GM12878 (cell line): ENCODE data around the gene BDNF. TPM values are rescaled to one million over a fixed set of nuclear protein-coding genes. Genes with fewer than 3 reads are reported as not detected.

ENCODE experiments used
- ATAC-seq: fragments of 200-7000 bp; cut with Tn5 transposase; 3 replicates; pipeline ENCODE4 v1.9.1; 2020; ENCODE audit warnings: mild to moderate bottlenecking, moderate library complexity
- BruUV-seq: library from RNA; stranded (reverse); fragments of 400-500 nt; replicated peaks from 2 replicates; lab custom pipeline; 2021; lab: Mats Ljungman, UMichigan
- CTCF ChIA-PET: fragments of 300-600 bp; sonication (Branson Sonifier 250); formaldehyde crosslinking; extraction: SDS; loops from one replicate; lab custom pipeline; 2021; ENCODE audit warnings: inconsistent platforms; lab: Yijun Ruan, JAX
- POLR2A ChIA-PET: fragments of 350-600 bp; formaldehyde crosslinking; extraction: SDS; loops from one replicate; lab custom pipeline; 2021; ENCODE audit warnings: inconsistent platforms; lab: Charles Lee
- RAD21 ChIA-PET: fragments of 300-600 bp; sonication (Branson Sonifier 250); formaldehyde crosslinking; loops from one replicate; lab custom pipeline; 2023; ENCODE audit warnings: antibody characterized with exemption; ENCODE audit not compliant: unreplicated experiment; lab: Charles Lee
- SMC1A ChIA-PET: fragments of 300-600 bp; sonication (Branson Sonifier 250); formaldehyde crosslinking; loops from one replicate; lab custom pipeline; 2023; ENCODE audit not compliant: unreplicated experiment, uncharacterized antibody; lab: Charles Lee
- DNase-seq: peaks from one replicate; pipeline ENCODE4 v3.0.0-alpha.2; 2011; ENCODE audit warnings: low read depth, low spot score
- FAIRE-seq: peaks from 3 replicates; lab custom pipeline; 2011; peaks lifted over from hg19 to GRCh38; lab: Jason Lieb, UNC
- H2AFZ ChIP-seq: 2 replicates; pipeline ENCODE4 v1.6.0; 2011; ENCODE audit warnings: low read depth, low read length, control low read depth; ENCODE audit not compliant: control insufficient read depth
- H3K27ac ChIP-seq: 2 replicates; pipeline ENCODE4 v1.5.1; 2011; ENCODE audit warnings: control low read depth; ENCODE audit not compliant: control insufficient read depth, insufficient read depth
- H3K27me3 ChIP-seq, 2 experiments: replicated peaks in 1 of 2; 2 replicates each; pipeline versions ENCODE4 v1.6.0 to v1.6.1; 2011; ENCODE audit warnings: low read length in 1 of 2; ENCODE audit not compliant: control insufficient read depth in 2 of 2, insufficient read depth in 2 of 2
- H3K36me3 ChIP-seq, 2 experiments: 2 replicates each; pipeline ENCODE4 v1.5.1; 2011; ENCODE audit warnings: low read length in 1 of 2; ENCODE audit not compliant: control insufficient read depth in 2 of 2, insufficient read depth in 2 of 2
- H3K4me1 ChIP-seq: 2 replicates; pipeline ENCODE4 v1.6.1; 2011; ENCODE audit warnings: mild to moderate bottlenecking, low read length, moderate library complexity, mixed read lengths; ENCODE audit not compliant: control insufficient read depth, insufficient read depth
- H3K4me2 ChIP-seq: 2 replicates; pipeline ENCODE4 v1.6.0; 2011; ENCODE audit warnings: control low read depth; ENCODE audit not compliant: control insufficient read depth, insufficient read depth
- H3K4me3 ChIP-seq: fragments of 200-600 bp; sonication (generic); 2 replicates; pipeline ENCODE4 v1.5.1; 2016
- H3K79me2 ChIP-seq: 2 replicates; pipeline ENCODE4 v1.6.0; 2011; ENCODE audit warnings: low read length; ENCODE audit not compliant: control insufficient read depth, insufficient read depth
- H3K9ac ChIP-seq: 2 replicates; pipeline ENCODE4 v1.8.0; 2011; ENCODE audit warnings: low read length, control low read depth, mixed read lengths; ENCODE audit not compliant: control insufficient read depth, insufficient read depth
- H3K9me3 ChIP-seq: replicated peaks from 3 replicates; pipeline ENCODE4 v1.5.1; 2011; ENCODE audit warnings: mild to moderate bottlenecking, low read length; ENCODE audit not compliant: control insufficient read depth, insufficient read depth
- H4K20me1 ChIP-seq: 2 replicates; pipeline ENCODE4 v1.6.0; 2011; ENCODE audit not compliant: control insufficient read depth, insufficient read depth
- JUND ChIP-seq: IDR thresholded peaks from 2 replicates; pipeline ENCODE4 v1.6.1; 2012; ENCODE audit warnings: low read depth, mild to moderate bottlenecking, low read length, improper control_type of control experiment, moderate library complexity
- ZBED1 ChIP-seq: IDR thresholded peaks from 2 replicates; pipeline ENCODE4 v1.6.1; 2016; ENCODE audit warnings: borderline replicate concordance
- WGBS: methylation state at CpG from one replicate; pipeline ENCODE4 v1.1.6; 2016; ENCODE audit warnings: low lambda C conversion rate; ENCODE audit not compliant: insufficient replicate concordance, insufficient coverage; ENCODE audit errors: missing lambda C conversion rate; 5-methylcytosine and 5-hydroxymethylcytosine counted together
- in situ Hi-C: fragments of 300-500 bp; cut with MboI; formaldehyde crosslinking; loops from 9 replicates; pipeline ENCODE4 v1.14.3; 2018; ENCODE audit warnings: mixed read lengths
- intact Hi-C: fragments of 100-400 bp; cut with micrococcal nuclease; formaldehyde crosslinking; loops from one replicate; pipeline ENCODE4 v1.14.2; 2022; ENCODE audit not compliant: unreplicated experiment
- polyA plus RNA-seq, 11 experiments: library from polyadenylated mRNA; depleted of rRNA in 4 of 11; unstranded in 6 of 11; stranded (reverse) in 5 of 11; fragments of >200 nt; fragmentation: Nextera tagmentation in 4 of 11; fragmentation: Illumina TruSeq in 1 of 11; extraction: Ambion mirVana in 4 of 11; extraction: Trizol in 1 of 11; gene quantifications; 1 replicate in 1 of 11; 2 replicates in 10 of 11; pipeline versions ENCODE4 v1.2.1 to v1.2.3, GENCODE V29; 2011 to 2016; ENCODE audit warnings: inconsistent platforms in 2 of 11, missing spikeins in 2 of 11, low read depth in 1 of 11
- total RNA-seq, 4 experiments: library from RNA; depleted of rRNA in 3 of 4; stranded (reverse); fragments of >200 nt in 3 of 4; fragmentation: Illumina TruSeq in 1 of 4; extraction: Trizol in 1 of 4; gene quantifications; 2 replicates each; pipeline versions ENCODE4 v1.2.1 to v1.2.3, GENCODE V29; 2013 to 2021
- TF ChIP-seq, protein P1 (sequence below): fragments of 450-650 bp; formaldehyde crosslinking; IDR thresholded peaks from 2 replicates; pipeline ENCODE4 v1.5.0; 2022; ENCODE audit warnings: mild to moderate bottlenecking, missing genetic modification characterization

Gene BDNF
- total and polyA plus RNA-seq, 10 of the 15 experiments (the other 5 are each of a cell fraction or from before 2014, with no cell fraction given) = 0.02 to 0.24 (median 0.06) TPM; not detected in 2

DNA sequence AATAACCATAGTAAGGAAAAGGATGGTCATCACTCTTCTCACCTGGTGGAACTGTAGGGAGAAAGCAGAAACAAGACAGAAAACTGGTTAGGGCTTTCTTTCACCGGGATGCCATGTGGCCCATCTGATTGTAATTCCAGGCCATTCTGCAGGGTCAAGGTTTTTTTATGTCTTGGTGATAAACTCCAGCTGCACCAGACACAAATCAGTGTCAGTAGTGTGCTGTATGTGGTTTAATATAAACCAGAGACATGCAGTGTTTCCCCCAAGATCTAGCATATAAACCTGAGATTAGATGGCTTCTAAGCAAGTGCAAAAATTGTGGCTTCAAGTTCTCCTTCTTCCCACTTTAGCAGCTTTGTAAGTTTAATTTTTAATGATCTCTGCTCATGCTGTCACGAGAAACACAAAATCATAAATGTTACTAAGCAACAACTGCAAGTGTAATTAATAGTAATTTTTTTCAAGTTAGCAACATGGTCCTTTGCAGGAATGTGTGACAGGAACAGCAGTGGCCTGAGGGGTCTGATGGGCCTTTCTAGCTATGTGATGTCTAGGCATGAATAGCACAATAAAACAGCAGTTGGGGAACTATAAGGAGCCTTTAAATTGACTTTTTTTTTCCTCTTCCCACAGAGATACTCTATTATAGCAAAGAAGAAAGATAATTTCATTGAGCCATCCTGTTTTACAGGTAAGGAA lies 41.6 kb downstream of the BDNF start:
- DNase-seq (no peak), ATAC-seq (no peak), FAIRE-seq (no peak)
- POLR2A ChIA-PET = no interaction called here
- H3K4me1 ChIP-seq = no peaks in the 10 kb centered on the region
- intact Hi-C loops (no loop called here), in situ Hi-C loops (no loop called here)
- no peaks in the 10 kb centered on the region for H3K36me3 ChIP-seq
- no peak overlapping the region for H3K9ac ChIP-seq
- H2AFZ ChIP-seq = no peak overlapping the region
- H3K27me3 ChIP-seq = no peaks in the 10 kb centered on the region
- H3K4me2 ChIP-seq = no peak overlapping the region
- RAD21 ChIA-PET = no interaction called here
- CTCF ChIA-PET = interaction anchor here (1.3 kb wide), 1 partner anchor 1394 kb away, joined by 3 read pairs; no protein-coding TSS in a partner anchor
- no TSS peak for BruUV-seq
- H3K79me2 ChIP-seq = no peaks in the 10 kb centered on the region
- H3K27ac ChIP-seq = no peak overlapping the region
- no peak overlapping the region for H3K4me3 ChIP-seq
- H3K9me3 ChIP-seq = no peaks in the 10 kb centered on the region
- 19% methylated on average over 2 of the region's 2 CpGs for WGBS
- H4K20me1 ChIP-seq = no peaks in the 10 kb centered on the region
- TF ChIP-seq JUND = no peak
- no peak for TF ChIP-seq ZBED1
- TF ChIP-seq, protein P1, sequence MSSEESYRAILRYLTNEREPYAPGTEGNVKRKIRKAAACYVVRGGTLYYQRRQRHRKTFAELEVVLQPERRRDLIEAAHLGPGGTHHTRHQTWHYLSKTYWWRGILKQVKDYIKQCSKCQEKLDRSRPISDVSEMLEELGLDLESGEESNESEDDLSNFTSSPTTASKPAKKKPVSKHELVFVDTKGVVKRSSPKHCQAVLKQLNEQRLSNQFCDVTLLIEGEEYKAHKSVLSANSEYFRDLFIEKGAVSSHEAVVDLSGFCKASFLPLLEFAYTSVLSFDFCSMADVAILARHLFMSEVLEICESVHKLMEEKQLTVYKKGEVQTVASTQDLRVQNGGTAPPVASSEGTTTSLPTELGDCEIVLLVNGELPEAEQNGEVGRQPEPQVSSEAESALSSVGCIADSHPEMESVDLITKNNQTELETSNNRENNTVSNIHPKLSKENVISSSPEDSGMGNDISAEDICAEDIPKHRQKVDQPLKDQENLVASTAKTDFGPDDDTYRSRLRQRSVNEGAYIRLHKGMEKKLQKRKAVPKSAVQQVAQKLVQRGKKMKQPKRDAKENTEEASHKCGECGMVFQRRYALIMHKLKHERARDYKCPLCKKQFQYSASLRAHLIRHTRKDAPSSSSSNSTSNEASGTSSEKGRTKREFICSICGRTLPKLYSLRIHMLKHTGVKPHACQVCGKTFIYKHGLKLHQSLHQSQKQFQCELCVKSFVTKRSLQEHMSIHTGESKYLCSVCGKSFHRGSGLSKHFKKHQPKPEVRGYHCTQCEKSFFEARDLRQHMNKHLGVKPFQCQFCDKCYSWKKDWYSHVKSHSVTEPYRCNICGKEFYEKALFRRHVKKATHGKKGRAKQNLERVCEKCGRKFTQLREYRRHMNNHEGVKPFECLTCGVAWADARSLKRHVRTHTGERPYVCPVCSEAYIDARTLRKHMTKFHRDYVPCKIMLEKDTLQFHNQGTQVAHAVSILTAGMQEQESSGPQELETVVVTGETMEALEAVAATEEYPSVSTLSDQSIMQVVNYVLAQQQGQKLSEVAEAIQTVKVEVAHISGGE (CRISPR knock-in tag) = no peak
- SMC1A ChIA-PET = no interaction called here
